ENCODE data around the gene BTBD8. TPM values are rescaled to one million over a fixed set of nuclear protein-coding genes. Genes with fewer than 3 reads are reported as not detected.

Gene BTBD8
- total RNA-seq, 1 donor from 2014 or later = 3.6 TPM

DNA sequence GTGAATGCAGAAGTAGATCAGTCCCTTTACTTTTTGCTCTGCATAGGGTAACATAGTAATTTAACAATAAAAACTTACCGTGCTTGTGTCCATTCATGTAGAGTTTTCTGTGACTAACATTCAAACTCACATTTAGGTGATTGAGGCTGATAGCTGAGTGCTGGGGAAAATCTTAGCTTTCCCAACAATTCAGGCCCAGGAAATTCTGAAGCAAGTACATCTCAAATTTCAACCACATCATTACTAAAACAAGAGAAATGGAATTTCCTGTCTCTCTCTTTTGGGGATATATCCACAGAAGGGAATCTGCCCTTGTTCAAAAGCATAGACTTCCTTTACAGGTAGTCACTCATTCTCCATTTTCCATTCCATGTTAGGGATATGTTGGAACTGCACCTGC lies 104.5 kb downstream of the BTBD8 start:
- intact Hi-C loops (cut with DNase I) = no loop called here
- Histone ChIP-seq H3K36me3 (peaks cover 4 to 16% of the 10 kb centered on the region in 2 donors), H3K9me3 (no peaks in the 10 kb centered on the region), H3K27me3 (no peaks in the 10 kb centered on the region), H3K4me3 (no peak overlapping the region), H3K4me1 (no peaks in the 10 kb centered on the region), H3K27ac (no peak overlapping the region)
- no peak for DNase-seq (ENCODE audit: low spot score in 2 of 2)
- TF ChIP-seq, protein P1, sequence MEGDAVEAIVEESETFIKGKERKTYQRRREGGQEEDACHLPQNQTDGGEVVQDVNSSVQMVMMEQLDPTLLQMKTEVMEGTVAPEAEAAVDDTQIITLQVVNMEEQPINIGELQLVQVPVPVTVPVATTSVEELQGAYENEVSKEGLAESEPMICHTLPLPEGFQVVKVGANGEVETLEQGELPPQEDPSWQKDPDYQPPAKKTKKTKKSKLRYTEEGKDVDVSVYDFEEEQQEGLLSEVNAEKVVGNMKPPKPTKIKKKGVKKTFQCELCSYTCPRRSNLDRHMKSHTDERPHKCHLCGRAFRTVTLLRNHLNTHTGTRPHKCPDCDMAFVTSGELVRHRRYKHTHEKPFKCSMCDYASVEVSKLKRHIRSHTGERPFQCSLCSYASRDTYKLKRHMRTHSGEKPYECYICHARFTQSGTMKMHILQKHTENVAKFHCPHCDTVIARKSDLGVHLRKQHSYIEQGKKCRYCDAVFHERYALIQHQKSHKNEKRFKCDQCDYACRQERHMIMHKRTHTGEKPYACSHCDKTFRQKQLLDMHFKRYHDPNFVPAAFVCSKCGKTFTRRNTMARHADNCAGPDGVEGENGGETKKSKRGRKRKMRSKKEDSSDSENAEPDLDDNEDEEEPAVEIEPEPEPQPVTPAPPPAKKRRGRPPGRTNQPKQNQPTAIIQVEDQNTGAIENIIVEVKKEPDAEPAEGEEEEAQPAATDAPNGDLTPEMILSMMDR (IDR thresholded peaks at IDR 0.05) = no peak

DNA sequence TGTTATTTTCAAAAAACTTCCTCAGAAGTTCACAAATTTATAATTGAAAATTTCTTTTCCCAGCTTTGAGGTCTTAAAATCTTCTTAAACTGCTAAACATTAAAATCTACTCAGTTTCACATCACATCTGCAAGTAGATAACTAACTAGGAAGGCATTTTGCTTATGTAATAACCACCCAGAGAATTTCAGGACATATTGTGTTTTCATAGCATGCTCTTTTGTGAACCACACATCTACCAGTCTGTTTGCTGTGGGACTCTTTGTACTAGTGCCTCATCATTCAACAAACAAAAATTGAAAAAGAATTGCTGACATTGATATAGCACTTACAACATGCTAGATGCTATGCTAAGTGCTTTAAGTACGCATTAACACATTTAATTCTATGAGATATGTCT lies 105.9 kb downstream of the BTBD8 start:
- intact Hi-C loops (cut with DNase I) = no loop called here
- Histone ChIP-seq H3K4me1 (no peaks in the 10 kb centered on the region), H3K36me3 (peaks cover under 1 to 3% of the 10 kb centered on the region in 2 donors), H3K4me3 (no peak overlapping the region), H3K9me3 (no peaks in the 10 kb centered on the region), H3K27ac (no peak overlapping the region), H3K27me3 (no peaks in the 10 kb centered on the region)
- TF ChIP-seq, protein P1 (IDR thresholded peaks at IDR 0.05) = no peak
- DNase-seq (ENCODE audit: low spot score in 2 of 2) = no peak

DNA sequence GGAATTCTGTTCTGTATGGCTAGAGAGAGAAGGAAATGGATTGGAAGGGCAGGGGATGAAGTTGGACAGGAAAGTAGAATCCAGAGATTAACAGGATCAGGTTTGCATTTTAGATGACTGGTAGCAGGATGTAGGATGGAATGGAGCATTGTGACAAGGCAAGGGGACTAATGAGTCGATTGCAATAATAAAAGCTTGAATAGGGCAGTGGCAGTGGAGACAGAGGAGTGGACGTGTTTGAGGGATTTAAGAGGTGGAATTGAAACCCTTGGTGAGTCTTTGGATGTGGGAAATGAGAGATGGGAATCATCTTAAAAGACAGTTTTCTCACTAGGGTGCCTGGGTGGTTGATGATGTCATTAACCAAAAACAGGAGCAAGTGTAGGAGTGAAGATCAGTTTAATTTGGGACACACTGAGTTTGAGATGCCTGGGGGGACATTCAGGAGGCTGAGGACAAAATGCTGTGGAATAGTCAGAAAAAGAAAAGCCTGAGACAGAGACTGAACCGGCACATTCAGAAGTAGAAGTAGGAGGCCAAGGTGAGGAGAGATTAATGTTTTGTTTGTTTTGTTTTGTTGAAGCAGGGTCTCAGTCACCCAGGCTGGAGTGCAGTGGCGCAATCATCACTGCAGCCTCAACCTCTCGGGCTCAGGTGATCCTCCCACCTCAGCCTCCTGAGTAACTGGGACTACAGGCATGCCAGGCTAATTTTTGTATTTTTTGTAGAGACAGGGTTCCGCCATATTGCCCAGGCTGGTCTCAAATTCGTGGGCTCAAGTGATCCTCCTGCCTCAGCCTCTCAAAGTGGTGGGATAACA lies 108.5 kb downstream of the BTBD8 start:
- no peak overlapping the region for H3K4me3 ChIP-seq
- no peaks in the 10 kb centered on the region for H3K9me3 ChIP-seq
- intact Hi-C loops (cut with DNase I) = no loop called here
- H3K36me3 ChIP-seq = no peaks in the 10 kb centered on the region
- H3K4me1 ChIP-seq = no peaks in the 10 kb centered on the region
- no peaks in the 10 kb centered on the region for H3K27me3 ChIP-seq
- no peak overlapping the region for H3K27ac ChIP-seq
- DNase-seq (ENCODE audit: low spot score in 2 of 2) = no peak
- TF ChIP-seq, protein P1 (IDR thresholded peaks at IDR 0.05) = no peak

DNA sequence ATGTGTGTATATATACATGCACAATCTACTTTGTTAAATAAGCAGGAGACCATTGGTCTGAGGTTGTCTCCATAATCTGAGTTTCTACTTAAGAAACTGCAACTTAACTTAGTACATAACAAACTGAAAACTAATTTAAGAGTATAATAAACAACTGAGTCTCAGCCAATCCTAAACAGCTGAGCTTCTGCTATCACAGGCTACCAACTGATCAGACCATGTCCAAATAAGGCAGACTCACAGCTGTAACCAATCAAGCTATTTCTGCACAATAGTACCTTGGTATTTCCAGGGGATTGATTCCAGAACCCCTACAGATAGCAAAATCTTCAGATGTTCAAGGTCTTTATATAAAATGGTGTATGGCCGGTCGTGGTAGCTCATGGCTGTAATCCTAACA lies 111.6 kb downstream of the BTBD8 start:
- no peak overlapping the region for H3K27ac ChIP-seq
- TF ChIP-seq, protein P1 (IDR thresholded peaks at IDR 0.05) = no peak
- H3K27me3 ChIP-seq = no peaks in the 10 kb centered on the region
- no peak for DNase-seq (ENCODE audit: low spot score in 2 of 2)
- no peaks in the 10 kb centered on the region for H3K36me3 ChIP-seq
- peaks cover 0 to 6% of the 10 kb centered on the region in 2 donors for H3K4me1 ChIP-seq
- H3K9me3 ChIP-seq = no peaks in the 10 kb centered on the region
- no peak overlapping the region for H3K4me3 ChIP-seq
- intact Hi-C loops (cut with DNase I) = no loop called here

DNA sequence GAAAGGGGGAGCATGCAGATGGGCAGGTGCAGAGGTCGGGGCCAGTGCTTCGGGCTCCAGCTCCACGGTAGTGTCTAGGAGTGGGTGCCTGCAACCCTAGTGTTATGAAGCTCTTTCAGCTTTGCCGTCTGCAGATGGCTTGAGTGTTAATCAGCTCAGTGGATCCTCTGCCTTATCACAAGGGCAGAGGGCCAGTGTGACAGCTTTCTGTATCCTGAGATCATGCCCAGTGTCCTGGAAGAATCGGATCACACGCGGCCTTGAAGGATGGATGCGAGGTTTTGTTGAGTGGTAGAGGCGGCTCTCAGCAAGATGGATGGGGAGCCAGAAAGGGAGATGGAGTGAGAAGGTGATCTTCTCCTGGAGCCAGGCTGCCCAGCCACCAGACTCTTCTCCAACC lies 112.1 kb downstream of the BTBD8 start:
- Histone ChIP-seq H3K9me3 (no peaks in the 10 kb centered on the region), H3K4me3 (no peak overlapping the region), H3K36me3 (no peaks in the 10 kb centered on the region), H3K4me1 (peaks cover 0 to 6% of the 10 kb centered on the region in 2 donors), H3K27me3 (no peaks in the 10 kb centered on the region), H3K27ac (no peak overlapping the region)
- intact Hi-C loops (cut with DNase I) = no loop called here
- no peak for DNase-seq (ENCODE audit: low spot score in 2 of 2)
- TF ChIP-seq, protein P1 (IDR thresholded peaks at IDR 0.05) = no peak
